HG02571 (cell line): ENCODE measurements around the gene IGFLR1.
A peak's percentile ranks its signal among the peaks of the same experiment; 100 is the strongest.
"Not testable (repeated sequence)": the region's sequence is repeated elsewhere in the genome, so short reads cannot be mapped to it uniquely, and the experiment has no call there.

Experiments used
- ATAC-seq: cut with Tn5 transposase; IDR thresholded peaks from one replicate; pipeline ENCODE4 v1.9.1; 2021; ENCODE audit warnings: mild to moderate bottlenecking, moderate library complexity; ENCODE audit not compliant: unreplicated experiment

The IGFLR1 gene

DNA sequence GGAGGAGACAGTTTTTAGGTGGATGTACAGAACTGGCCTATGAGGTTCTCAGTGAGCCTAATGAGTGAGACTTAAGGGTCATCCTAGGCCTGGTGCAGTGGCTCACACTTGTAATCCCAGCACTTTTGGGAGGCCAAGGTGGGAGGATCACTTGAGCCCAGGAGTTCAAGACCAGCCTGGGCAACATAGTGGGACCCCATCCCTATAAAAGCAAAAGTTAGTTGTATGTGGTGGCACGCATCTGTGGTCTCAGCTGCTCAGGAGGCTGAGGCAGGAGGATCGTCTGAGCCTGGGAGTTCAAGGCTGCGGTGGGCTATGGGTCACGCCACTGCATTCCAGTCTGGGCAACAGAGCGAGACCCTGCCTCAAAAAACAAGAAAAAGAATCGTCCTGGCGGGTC is 18.1 kb downstream of the IGFLR1 start:
- ATAC-seq, result not testable (repeated sequence)

DNA sequence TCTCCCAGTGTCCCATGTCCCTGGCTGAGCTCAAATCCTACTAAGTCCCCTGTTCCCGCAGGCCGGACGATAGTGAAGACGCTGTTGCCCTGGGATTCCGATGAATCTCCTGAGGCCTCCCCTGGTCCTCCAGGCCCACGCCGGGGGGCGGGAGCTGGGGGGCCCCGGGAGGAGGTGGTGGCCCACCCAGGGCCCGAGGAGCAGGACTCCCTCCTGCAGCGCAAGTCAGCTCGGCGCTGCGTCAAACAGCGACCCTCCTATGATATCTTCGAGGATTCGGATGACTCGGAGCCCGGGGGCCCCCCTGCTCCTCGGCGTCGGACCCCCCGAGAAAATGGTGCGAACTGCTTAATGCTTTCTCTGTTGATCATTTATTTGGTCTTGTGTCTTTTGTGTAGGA is 18.6 kb downstream of the IGFLR1 start:
- no peak for ATAC-seq

DNA sequence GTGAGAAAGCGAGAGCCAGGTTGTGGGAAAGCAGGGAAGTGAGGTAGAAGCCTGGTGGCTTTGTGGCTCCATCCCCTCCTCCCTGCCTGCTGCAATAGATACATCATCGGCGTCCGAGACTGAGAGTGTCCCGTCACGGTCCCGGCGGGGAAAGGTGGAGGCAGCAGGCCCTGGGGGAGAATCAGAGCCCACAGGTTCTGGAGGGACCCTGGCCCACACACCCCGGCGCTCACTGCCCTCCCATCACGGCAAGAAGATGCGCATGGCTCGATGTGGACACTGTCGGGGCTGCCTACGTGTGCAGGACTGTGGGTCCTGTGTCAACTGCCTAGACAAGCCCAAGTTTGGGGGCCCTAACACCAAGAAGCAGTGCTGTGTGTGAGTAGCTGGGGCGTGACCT is 19.4 kb downstream of the IGFLR1 start:
- no peak for ATAC-seq

DNA sequence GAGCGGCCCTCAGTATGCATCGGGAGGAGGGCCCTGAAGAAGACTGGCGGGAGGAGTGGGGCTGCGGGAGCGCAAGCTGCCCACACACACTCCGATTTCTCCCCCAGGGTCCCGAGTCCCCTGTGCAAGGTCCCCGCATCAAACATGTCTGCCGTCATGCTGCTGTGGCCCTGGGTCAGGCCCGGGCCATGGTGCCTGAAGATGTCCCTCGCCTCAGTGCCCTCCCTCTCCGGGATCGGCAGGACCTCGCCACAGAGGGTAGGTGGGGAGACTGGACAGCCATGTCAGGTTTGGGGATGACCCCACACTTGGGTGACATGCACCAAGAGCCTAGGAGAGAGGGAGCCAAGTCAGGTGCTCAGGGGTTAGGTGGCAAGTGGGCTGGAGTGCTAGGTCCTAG is 19.8 kb downstream of the IGFLR1 start:
- ATAC-seq, result no peak

- ATAC-seq, result no peak
Measured at GRCh38 chr19:35721374-35721773, 20.9 kb downstream of the IGFLR1 start.

DNA sequence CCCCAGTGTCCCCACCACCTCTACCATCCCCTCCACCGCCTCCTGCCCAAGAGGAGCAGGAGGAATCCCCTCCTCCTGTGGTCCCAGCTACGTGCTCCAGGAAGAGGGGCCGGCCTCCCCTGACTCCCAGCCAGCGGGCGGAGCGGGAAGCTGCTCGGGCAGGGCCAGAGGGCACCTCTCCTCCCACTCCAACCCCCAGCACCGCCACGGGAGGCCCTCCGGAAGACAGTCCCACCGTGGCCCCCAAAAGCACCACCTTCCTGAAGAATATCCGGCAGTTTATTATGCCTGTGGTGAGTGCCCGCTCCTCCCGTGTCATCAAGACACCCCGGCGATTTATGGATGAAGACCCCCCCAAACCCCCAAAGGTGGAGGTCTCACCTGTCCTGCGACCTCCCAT is 21.6 kb downstream of the IGFLR1 start:
- no peak for ATAC-seq

GRCh38 chr19:35720163-35720524 is 22.1 kb downstream of the IGFLR1 start:
- ATAC-seq, result no peak

- ATAC-seq, result no peak
Measured at GRCh38 chr19:35719402-35720162, 22.7 kb downstream of the IGFLR1 start.

DNA sequence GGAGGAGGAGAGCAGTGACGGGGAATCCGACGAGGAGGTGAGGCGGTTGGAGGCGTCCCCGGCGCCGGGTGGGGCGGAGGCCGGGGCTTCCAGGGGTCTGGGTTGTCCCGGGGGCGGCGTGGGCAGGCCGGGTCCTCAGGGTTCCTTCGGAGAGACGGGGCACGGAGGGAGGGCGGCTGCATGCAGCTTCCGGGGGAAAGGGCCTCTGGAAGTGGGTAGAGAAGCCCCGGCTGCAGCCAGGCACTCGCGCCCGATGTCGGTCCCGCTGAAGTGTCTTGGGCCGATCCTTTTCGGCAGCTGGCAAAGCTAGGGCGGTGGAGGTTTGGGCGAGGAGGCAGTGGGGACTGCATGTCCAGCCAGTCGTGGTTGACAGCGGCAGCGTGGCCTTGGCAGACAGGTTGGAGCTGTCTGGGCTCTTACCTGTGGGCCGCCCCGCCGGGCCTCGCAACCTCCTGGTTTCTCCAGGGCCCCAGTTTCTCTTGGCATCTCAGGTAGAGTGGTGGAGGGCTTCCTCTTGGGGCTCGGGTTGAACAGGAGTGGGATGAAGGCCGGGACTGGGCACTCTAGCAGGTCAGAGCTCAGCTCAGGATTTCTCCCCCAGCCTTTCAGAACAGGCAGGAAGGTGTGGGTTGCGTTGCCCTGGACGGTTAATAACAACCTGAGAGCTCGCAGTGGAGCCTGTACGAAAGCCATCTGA is 23.8 kb downstream of the IGFLR1 start:
- ATAC-seq, result no peak

GRCh38 chr19:35717665-35718344 is 24.4 kb downstream of the IGFLR1 start, which contains the start of gene KMT2B:
Gene KMT2B, plus strand, starts transcription at chr19:35718003. Its CDS starts 16 bp downstream, at chr19:35718019.
- ATAC-seq, result no peak

- peak; percentile 53 for ATAC-seq
Measured at GRCh38 chr19:35716801-35717664, 25.2 kb downstream of the IGFLR1 start.

GRCh38 chr19:35715981-35716800 is 26.1 kb downstream of the IGFLR1 start:
- ATAC-seq, result no peak

DNA sequence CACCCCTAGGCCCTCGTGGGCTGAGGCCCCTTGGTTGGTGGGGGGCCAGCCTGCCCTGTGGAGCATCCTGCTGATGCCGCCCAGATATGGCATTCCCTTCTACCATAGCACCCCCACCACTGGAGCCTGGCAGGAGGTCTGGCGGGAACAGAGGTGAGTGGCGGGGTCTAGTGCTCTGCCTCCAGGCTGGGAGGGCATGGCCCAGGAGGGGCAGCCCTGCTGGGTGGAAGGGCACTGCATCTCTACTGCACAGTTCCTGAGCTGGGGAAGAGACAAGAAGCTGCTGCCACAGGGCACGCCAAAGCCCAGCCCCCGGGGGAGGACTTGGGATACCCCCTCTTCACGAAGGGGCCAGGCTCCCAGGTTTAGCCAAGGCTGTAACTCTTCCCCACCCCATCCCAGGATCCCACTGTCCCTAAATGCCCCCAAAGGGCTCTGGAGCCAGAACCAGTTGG is 26.9 kb downstream of the IGFLR1 start:
- ATAC-seq, result no peak

GRCh38 chr19:35714601-35715354 is 27.5 kb downstream of the IGFLR1 start:
- no peak for ATAC-seq

DNA sequence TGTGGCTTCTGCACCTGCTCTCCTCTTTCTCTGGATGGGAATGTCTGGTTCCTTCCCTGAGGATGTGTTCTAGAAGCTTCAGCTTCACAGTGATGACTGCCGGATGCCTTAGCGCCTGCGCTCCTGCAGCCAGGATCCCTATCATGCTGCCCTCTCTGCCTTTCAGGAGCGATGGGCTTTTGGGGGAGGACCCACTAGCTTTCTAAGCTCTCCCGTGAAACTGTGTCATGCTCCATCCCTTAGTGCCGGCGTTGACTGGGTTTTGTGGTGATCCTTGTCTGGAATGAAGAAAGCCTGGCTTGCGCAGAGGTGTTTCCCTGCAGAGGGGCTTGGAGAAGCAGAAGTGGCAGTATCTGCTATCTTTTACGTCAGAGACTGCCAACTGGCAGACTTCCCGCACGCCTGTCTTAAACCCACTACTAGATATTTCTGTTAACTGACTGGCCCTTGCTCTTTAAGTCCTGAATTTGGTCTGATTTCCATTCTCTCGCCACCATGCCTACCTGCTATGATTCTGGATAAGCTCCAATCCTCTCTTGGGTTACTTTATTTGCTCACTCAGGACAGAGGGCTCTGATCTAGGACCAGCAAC is 28.3 kb downstream of the IGFLR1 start:
- ATAC-seq, result no peak

DNA sequence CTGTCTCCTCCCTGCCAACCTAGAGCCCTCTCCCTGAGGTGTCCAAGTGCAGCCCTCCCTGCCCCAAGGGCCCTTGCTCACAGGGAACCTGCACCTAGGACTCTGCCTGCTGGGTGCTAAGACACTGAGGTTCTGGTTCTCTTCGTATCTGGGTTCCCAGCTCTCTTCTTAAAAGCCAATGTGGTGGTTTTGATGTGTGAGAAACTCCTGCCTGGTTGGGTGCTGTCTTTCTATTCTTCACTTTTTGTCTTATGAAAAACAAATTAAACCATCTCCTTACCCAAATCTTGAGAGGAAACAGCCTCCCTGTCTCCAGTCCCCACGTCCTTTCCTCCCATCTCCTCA is 28.8 kb downstream of the IGFLR1 start:
- no peak for ATAC-seq

DNA sequence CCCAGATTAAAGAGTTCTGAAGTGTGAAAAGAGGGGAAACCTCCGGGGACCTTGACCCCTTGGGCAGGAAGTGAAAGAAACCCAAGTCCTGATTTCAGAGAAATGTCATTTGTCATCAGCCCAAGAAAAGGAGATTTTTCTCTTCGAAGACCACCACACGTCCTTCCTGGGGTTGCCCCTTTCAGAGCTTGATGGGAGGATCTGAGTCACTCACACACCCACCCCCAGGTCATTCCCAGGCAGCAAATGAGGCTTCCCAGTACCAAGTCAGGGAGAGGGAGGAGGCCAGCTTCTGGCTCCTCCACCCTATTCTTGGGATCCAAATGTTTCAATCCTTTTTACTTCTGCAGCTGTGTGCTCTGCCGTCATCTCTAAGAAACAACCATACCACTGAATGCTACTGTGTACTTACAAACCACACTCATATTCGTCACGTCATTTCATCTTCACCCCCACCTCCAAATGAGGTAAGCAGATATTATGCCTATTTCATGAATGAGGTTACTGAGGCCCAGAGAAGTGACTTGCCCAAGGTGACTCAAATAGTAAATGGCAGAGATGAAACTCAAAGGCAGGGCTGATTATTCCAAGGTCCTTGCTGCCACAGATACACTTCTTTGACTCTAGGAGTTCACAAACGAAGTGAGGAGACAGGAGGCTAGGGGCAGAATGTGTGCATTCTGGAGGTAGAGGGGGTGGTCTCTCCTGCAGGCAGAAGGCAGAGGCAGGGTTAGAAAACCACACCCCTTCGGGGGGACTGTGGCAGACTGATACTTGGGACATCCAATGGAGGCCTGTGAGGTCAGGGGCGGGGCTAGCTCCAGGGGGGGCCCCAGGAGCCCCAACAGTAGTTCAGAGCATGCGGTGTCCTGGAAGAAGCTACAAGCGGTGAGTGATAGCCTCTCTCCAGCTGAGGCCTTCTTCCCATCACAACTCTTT is 29.4 kb downstream of the IGFLR1 start:
- no peak for ATAC-seq
